T-helper 9 cell (primary cell): ENCODE results near the gene BRPF1.

Experiments used
- DNase-seq: peaks from one replicate; pipeline ENCODE4 v3.0.0-alpha.2; 2020

BRPF1 gene

GRCh38 chr3:9792405-9793160, 61.0 kb downstream of the BRPF1 start, which contains the start of the genes ARPC4 and TADA3:
Gene ARPC4 (plus strand): TSS chr3:9793082. CDS start chr3:9793122, 40 bp downstream.
Gene TADA3 (minus strand): TSS chr3:9792473. CDS start chr3:9791466, 1,007 bp downstream.
- DNase-seq: peak; percentile 83

- no peak for DNase-seq
Measured at GRCh38 chr3:9793161-9793781, 61.7 kb downstream of the BRPF1 start.

- DNase-seq: no peak
Measured at GRCh38 chr3:9794400-9794799, 62.9 kb downstream of the BRPF1 start.

GRCh38 chr3:9795207-9795606, 63.7 kb downstream of the BRPF1 start:
- DNase-seq: no peak

- no peak for DNase-seq
Measured at GRCh38 chr3:9797196-9797945, 65.8 kb downstream of the BRPF1 start.
